Psoas muscle (tissue), 8 donors: ENCODE data around the gene MYO9B. TPM values are rescaled to one million over a fixed set of nuclear protein-coding genes. Genes with fewer than 3 reads are reported as not detected.

Source experiments
- ATAC-seq, 4 donors: fragments of 200-7000 bp; cut with Tn5 transposase; one replicate each; pipeline ENCODE4 v1.9.1; 2020; ENCODE audit warnings: moderate library complexity in 3 of 4, mild to moderate bottlenecking in 2 of 4
- DNase-seq, 2 donors: peaks; one replicate each; pipeline ENCODE4 v3.0.0-alpha.2; 2020
- H3K27ac ChIP-seq: fragments of 200-600 bp; one replicate; pipeline ENCODE4 v1.8.0; 2022
- H3K27me3 ChIP-seq, 3 donors: fragments of 200-600 bp in 1 of 3; one replicate each; pipeline versions ENCODE4 v1.6.1 to v1.8.0; 2013 to 2022; ENCODE audit warnings: low read length in 2 of 3, mild to moderate bottlenecking in 2 of 3, moderate library complexity in 1 of 3; ENCODE audit not compliant: insufficient read depth in 3 of 3
- H3K36me3 ChIP-seq, 2 donors: fragments of 200-600 bp in 1 of 2; one replicate each; pipeline versions ENCODE4 v1.6.1 to v1.8.0; 2013 to 2022; ENCODE audit warnings: low read depth in 1 of 2, mild to moderate bottlenecking in 1 of 2, moderate library complexity in 1 of 2; ENCODE audit not compliant: insufficient read depth in 1 of 2
- H3K4me1 ChIP-seq: fragments of 200-600 bp; one replicate; pipeline ENCODE4 v1.8.0; 2022
- H3K4me3 ChIP-seq: fragments of 200-600 bp; one replicate; pipeline ENCODE4 v1.8.0; 2022; ENCODE audit warnings: mild to moderate bottlenecking
- H3K9me3 ChIP-seq: fragments of 200-600 bp; one replicate; pipeline ENCODE4 v1.8.0; 2022
- CTCF ChIP-seq: fragments of 200-600 bp; IDR thresholded peaks from one replicate; pipeline ENCODE4 v1.8.0; 2022; ENCODE audit warnings: antibody characterized with exemption
- WGBS, 3 donors: extraction: QIAGEN DNeasy Blood & Tissue Kit; methylation state at CpG; one replicate each; pipeline versions ENCODE4 v1.1.6 to v1.1.7; 2013; 5-methylcytosine and 5-hydroxymethylcytosine counted together
- intact Hi-C, 2 donors: fragments of 100-400 bp; cut with DNase I; formaldehyde crosslinking; loops; one replicate each; pipeline versions ENCODE4 v1.11.0 to v1.14.2; 2022
- polyA plus RNA-seq, 3 donors: library from polyadenylated mRNA; stranded (reverse); fragments of 200-250 nt; gene quantifications; one replicate each; pipeline ENCODE4 v1.2.3, GENCODE V29; 2013
- total RNA-seq, 4 donors: library from RNA; stranded (reverse); fragmentation: NEBNext Ultra II Directional in 2 of 4; extraction: Animal tissue kit (Norgen Biotek cat#: 25700) in 2 of 4; gene quantifications; one replicate each; pipeline versions ENCODE4 v1.2.1 to v1.2.4, GENCODE V29; 2021 to 2023
- donor health status: healthy with polysubstance abuse.
- donor health status: DM: no; HTN: no; CAD: no; lungs with moderate emphysema.
- donor health status: Bipolar disorder and iron deficiency.
- donor health status: healthy.
- donor health status: DM: yes; HTN: yes; CAD: no.
- donor health status: DM: no; HTN: no; CAD: no.
- donor health status: DM: no; HTN: no; CAD: no.
- donor health status: DM: yes; HTN: yes; CAD: no.

The MYO9B gene
- total and polyA plus RNA-seq, 7 donors: 9.0 to 23.7 (median 15.1) TPM

GRCh38 chr19:17095141-17095919, 19.8 kb downstream of the MYO9B start:
- Histone ChIP-seq H3K4me3 (no peak overlapping the region), H3K9me3 (no peaks in the 10 kb centered on the region), H3K36me3 (no peaks in the 10 kb centered on the region), H3K27ac (peak overlapping the region; percentile 58), H3K27me3 (no peaks in the 10 kb centered on the region), H3K4me1 (peaks cover 7% of the 10 kb centered on the region)
- DNase-seq (peak; percentile 61 to 78), ATAC-seq (peak in 3 of 4 donors; percentile 59 to 67 (median 65))
- no peak for TF ChIP-seq CTCF
- intact Hi-C loops: no loop called here
- 81 to 85% (median 83%) methylated on average over 23 of the region's 23 CpGs for WGBS, 3 donors

GRCh38 chr19:17097593-17098126, 22.1 kb downstream of the MYO9B start:
- 75 to 88% (median 82%) methylated on average over 8 of the region's 8 CpGs for WGBS, 3 donors
- no peaks in the 10 kb centered on the region for H3K9me3 ChIP-seq
- no peaks in the 10 kb centered on the region for H3K27me3 ChIP-seq
- peaks cover 7% of the 10 kb centered on the region for H3K4me1 ChIP-seq
- DNase-seq (no peak), ATAC-seq (peak in 1 of 4 donors; percentile 45)
- no peak overlapping the region for H3K4me3 ChIP-seq
- intact Hi-C loops: no loop called here
- H3K36me3 ChIP-seq: peaks cover 0 to 10% of the 10 kb centered on the region in 2 donors
- no peak overlapping the region for H3K27ac ChIP-seq
- TF ChIP-seq CTCF: no peak

GRCh38 chr19:17098326-17098725, 22.7 kb downstream of the MYO9B start:
- ATAC-seq (no peak), DNase-seq (no peak)
- intact Hi-C loops: no loop called here
- H3K4me1 ChIP-seq: peaks cover 7% of the 10 kb centered on the region
- H3K36me3 ChIP-seq: peaks cover 0 to 12% of the 10 kb centered on the region in 2 donors
- H3K27me3 ChIP-seq: no peaks in the 10 kb centered on the region
- H3K27ac ChIP-seq: no peak overlapping the region
- no peaks in the 10 kb centered on the region for H3K9me3 ChIP-seq
- no peak overlapping the region for H3K4me3 ChIP-seq
- no peak for TF ChIP-seq CTCF
- 92 to 97% (median 94%) methylated on average over 9 of the region's 9 CpGs for WGBS, 3 donors

- DNase-seq: no peak
- Histone ChIP-seq H3K27ac (no peak overlapping the region), H3K4me1 (no peaks in the 10 kb centered on the region), H3K27me3 (no peaks in the 10 kb centered on the region), H3K9me3 (no peaks in the 10 kb centered on the region), H3K36me3 (peaks cover 0 to 21% of the 10 kb centered on the region in 2 donors), H3K4me3 (no peak overlapping the region)
- 96 to 98% (median 97%) methylated on average over 55 to 59 of the region's 59 CpGs for WGBS, 3 donors
- intact Hi-C loops: no loop called here
- no peak for TF ChIP-seq CTCF
- no peak for ATAC-seq
Observed at GRCh38 chr19:17101686-17102628, 26.4 kb downstream of the MYO9B start.
